Stimulated activated CD4-positive, alpha-beta T cell treated with anti-CD3 and anti-CD28 coated beads, TNF-alpha, amount 100 ng/mL, for 24 hours (primary cell): ENCODE results near the gene ZNF710.
"Not testable (repeated sequence)": the region's sequence is repeated elsewhere in the genome, so short reads cannot be mapped to it uniquely, and the experiment has no call there.

Experiments
- DNase-seq, 3 experiments: peaks; one replicate each; pipeline ENCODE4 v3.0.0-alpha.2; 2020; ENCODE audit warnings: low read depth in 3 of 3

ZNF710 gene

DNA sequence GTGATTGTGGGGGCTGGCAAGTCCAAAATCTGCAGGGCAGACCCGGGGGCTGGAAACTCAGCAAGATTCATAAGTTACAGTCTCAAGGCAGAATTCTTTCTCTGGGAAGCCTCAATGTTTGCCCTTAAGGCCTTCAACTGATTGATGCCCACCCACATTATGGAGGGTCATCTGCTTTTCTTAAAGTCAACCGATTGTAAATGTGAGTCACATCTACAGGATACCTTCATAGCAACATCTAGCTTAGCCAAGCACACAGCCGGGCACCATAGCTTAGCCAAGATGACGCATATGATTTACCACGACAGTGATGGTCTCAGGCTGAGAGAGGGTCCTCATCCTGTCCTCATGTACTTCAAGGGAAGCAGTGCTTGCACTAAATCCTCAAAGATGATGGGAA, 57.7 kb downstream of the ZNF710 start:
- DNase-seq, result no peak

DNA sequence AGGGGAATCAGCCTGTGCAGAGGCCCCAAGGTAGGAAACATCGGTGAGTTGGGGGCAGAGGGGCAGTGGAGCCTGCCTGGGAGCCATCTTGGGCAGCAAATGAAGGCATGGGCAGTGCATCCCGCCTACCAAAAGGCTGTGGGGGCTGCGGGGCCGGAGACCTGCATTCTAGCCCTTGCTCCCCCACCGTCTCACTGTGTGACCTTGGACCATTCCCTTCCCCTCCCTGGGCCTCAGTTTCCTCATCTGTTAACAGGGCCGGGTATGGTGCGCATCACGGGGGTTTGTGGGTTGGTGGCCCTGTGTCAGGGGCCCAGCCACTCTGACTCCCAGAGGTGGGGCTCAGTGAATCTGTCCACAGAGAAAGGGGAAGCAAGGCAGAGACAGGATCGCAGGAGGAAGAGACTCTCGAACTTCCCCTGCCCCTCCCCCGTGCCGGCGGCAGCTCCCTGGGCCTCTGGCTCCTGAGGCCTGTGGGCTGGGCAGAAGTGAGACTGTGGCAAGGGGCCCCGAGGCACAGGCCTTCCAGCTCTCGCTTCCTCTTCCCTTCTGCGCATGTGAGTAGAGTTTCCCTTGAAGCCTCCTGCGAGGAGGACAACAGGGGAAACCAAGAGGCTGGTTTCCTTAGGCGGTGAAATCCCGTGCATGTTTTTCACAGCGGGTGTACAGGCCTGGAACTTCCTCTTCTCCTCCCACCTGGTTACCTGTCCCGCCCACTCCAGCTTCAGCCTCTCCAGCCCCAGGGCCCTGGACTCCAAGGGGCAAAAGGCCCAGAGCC, 58.3 kb downstream of the ZNF710 start:
- DNase-seq, result peak; percentile 43 to 86 (median 57)

DNA sequence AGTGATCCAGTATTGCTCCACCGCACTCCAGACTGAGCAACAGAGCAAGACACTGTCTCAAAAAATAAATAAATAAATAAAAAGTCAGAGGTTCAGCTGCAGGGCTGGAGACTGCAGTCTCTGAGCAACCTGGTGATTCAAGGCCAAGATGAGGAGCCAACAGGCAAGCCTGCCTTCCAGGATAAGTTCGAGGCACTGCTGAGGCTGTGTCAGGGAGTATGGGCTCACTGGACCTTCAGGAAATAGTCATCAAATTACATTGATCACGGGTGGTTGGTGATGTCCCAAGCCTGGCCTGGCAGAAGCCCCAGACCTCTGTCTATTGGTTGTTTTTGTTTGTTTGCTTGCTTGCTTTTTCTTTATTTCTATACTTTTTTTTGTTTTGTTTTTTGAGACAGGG, 59.7 kb downstream of the ZNF710 start:
- no peak for DNase-seq

DNA sequence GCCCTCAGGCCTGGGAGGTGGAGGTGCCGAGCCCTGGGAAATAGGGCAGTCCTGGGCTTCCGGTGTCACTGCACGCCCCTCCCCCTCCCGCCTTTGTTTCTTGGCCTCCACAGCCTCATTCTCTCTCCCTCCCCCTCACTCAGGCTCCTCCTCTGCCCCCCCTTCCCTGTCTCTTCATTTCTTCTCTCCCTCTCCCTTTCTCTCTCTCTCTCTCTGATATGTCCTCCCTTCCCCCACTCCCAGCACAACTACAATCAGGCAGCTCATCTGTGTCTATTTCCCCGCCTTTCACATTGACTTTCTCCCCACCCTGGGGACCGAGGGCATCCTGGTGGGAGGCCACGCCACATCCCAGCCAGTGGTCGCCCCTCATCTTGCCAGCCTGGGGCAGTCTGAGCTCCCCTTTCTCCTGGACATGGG, 60.9 kb downstream of the ZNF710 start:
- DNase-seq, result peak in 2 of 3 experiments; percentile 10 to 55

DNA sequence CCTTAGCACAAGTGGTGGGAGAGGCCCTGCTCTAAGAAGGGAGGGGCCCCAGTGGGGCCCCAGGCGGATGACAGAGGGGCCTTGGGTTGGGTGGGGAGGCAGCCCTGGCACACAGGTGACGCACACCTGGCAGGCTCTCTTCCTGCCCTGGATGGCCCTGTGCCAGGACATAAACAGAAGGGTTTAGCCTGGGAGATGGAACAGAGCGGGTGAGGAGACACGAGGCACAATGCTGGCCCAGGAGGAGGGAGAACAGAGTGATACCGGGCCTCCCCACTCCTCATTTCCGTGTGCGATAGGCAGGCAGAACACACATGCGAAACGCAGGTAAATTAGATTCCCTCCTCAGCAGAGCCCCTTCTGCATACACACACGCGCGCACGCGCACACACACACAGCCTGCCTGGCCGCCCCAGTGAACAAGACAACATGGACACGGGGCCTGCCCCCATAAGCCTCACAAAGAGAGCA, 61.4 kb downstream of the ZNF710 start:
- DNase-seq, result no peak

DNA sequence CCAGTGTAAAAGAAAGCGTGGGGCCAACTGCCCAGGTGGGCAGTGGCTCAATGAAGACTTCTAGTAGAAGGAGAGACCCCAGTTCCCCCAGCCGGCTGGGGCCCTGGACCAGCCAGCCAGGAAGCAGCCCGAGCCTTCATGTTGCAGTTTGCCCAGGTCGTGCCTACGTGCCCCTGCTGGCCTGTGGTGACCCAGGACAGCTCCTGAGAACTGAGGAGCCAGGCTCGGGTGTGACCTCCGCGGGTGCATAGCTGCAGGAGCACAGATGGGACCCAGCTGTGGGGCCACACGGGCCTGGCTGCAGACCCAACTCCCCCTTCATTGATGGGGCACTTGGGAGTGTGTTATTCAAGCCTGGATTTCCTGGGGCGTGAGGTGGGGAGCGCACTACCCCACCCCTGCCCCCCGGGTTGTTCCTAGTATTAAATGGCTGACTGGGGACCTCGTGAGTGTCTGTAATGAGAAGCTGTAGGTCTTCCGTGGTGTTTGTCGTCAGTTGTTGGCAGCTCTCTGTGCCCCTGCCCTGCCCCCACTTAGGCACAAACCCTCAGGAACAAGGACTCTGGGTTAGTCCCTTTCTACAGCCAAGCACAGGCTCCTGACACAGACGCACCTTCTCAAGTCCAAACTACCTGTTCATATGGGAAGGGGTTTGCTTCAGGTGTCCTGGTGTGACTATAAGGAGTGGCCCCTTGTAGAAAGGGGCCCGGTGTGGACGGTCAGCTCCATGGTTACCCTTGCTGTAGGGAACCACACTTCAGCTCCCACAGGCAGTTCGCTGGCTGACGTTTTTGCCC, 62.0 kb downstream of the ZNF710 start:
- no peak for DNase-seq

DNA sequence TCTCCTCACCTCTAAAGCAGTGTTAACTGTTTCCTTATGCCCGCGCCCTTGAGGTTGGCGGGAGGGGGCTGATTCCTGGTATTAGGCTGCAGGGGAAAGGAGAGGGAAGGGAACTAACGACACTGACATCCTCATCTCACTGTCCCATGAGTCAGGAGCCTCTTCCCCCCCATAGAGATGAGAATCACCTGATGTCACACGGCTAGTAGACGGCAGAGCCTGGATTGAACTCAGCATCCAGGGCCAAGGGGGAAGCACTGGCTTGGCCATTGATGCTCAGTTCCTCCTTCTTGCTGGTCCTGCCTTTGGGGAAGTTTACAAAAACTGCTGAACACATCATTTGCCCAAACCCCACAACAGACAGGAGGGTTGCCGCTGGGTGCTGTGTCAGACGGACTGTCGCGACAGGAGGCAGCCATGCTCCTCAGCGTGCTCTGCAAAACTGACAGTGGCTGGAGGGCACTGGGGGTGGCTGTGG, 62.7 kb downstream of the ZNF710 start:
- DNase-seq, result no peak

DNA sequence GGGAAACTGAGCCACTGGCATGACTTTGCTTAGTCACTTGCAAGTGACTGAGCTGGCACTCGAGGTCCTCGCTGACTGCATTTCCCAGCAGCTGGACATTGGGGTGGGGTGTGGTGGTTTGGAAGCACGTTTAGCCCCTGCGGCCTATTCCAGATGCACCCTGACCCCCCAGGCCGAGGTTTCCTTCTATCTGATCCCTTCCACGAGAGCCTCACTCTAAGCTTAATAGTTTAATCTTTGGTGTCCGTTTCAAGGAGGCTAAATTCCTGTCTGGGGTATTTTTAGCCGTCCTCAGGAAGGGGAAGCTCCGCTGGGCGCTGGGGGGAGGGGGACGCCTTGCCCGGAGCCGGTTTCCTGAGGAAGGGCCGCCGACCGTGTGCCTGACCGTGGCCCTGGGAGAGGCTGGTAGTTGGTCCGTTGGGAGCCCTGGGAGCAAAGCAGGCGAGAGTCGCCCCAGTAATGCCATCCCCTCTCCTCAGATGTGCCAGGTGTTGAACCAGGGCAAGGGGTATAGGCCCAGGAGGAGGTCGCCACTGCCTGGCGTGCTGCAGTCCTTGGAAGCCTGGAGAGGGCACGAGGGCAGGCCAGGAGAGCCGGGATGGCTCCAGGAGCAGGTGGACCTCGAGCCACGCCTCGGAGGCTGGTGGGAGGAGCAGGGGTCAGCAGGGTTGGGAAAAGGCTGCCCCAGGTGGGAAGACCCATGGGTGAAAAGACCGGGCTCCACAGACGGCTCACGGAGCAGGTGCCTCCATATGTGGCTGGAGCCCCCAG, 64.0 kb downstream of the ZNF710 start:
- no peak for DNase-seq

DNA sequence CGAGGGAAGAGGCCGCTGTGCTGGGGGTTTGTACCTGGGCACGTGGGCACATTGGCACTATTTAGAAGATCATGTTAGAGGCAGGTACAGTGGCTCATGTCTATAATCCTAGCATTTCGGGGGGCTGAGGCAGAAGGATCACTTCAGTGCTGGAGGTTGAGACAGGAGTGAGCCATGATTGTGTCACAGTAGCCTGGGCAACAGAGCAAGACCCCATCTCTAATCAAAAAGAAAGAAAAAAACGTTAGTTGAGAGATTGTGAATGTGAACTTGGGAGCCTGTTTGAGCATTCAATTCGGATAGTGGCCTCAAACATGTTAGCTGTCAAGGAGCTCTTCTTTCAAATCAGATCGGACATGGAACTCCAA, 64.5 kb downstream of the ZNF710 start:
- no peak for DNase-seq

DNA sequence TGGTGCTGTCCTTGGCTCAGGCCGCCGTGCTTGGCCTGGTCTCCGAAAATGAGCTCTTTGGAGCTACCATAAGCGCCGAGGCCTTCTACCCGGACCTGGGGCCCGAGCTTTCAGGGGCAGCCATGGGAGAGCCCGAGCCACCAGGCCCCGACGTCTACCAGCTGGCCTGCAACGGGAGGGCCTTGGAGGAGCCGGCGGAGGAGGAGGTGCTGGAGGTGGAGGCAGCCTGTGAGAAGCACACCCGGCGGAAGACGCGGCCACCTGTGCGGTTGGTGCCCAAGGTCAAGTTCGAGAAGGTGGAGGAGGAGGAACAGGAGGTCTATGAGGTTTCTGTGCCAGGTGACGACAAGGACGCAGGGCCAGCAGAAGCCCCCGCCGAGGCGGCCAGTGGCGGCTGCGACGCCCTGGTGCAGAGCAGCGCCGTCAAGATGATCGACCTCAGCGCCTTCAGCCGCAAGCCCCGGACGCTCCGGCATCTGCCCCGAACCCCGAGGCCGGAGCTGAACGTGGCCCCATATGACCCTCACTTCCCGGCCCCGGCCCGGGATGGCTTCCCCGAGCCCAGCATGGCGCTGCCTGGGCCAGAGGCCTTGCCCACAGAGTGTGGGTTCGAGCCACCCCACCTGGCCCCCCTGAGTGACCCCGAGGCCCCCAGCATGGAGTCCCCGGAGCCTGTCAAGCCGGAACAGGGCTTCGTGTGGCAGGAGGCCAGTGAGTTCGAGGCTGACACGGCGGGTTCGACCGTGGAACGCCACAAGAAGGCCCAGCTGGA, 66.2 kb downstream of the ZNF710 start:
- no peak for DNase-seq

DNA sequence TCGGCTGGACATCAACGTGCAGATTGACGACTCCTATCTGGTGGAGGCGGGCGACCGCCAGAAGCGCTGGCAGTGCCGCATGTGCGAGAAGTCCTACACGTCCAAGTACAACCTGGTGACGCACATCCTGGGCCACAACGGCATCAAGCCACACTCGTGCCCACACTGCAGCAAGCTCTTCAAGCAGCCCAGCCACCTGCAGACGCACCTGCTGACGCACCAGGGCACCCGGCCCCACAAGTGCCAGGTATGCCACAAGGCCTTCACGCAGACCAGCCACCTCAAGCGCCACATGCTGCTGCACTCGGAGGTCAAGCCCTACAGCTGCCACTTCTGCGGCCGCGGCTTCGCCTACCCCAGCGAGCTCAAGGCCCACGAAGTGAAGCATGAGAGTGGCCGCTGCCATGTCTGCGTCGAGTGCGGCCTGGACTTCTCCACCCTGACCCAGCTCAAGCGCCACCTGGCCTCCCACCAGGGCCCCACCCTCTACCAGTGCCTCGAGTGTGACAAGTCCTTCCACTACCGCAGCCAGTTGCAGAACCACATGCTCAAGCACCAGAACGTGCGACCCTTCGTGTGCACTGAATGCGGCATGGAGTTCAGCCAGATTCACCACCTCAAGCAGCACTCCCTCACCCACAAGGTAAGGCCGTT, 67.0 kb downstream of the ZNF710 start:
- no peak for DNase-seq

DNA sequence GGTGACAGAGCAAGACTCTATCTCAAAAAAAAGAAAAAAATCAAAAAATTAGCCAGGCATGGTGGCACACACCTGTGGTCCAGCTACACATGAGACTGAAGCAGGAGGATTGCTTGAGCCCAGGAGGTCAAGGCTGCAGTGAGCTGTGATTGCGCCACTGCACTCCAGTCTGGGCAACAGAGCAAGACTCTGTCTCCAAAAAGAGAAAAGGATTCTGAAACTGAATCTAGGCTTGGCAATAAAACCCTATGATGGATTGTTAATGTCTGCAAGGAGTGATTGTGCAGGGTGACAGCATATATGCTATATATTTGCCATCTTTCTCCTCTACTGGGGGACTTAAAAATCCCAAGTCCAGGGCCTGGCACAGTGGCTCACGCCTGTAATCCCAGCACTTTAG, 69.5 kb downstream of the ZNF710 start:
- DNase-seq, result not testable (repeated sequence)

DNA sequence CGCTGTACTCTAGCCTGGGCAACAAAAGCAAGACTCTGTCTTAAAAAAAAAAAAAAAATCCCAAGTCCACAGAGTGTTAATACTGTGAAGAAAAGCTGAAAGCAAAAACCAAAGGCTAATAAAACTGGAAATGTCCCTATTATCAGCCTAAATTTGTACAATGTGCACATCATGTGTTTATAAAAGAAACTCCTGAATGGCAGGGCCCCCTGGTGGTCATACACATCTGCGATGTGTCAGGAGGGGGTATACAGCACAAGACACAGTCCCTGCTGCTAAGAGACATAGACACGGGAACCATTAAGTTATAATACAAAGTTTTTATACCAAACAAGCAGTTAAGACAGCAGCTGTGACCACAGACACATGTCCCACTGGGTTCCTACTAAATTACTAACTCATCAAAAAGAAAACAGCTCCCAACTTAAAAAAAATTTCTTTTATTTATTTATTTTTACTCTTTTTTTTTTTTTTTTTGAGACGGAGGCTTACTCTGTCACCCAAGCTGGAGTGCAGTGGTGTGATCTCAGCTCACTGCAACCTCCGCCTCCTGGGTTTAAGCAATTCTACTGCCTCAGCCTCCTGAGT, 70.2 kb downstream of the ZNF710 start:
- DNase-seq, result peak; percentile 46 to 75 (median 72)

DNA sequence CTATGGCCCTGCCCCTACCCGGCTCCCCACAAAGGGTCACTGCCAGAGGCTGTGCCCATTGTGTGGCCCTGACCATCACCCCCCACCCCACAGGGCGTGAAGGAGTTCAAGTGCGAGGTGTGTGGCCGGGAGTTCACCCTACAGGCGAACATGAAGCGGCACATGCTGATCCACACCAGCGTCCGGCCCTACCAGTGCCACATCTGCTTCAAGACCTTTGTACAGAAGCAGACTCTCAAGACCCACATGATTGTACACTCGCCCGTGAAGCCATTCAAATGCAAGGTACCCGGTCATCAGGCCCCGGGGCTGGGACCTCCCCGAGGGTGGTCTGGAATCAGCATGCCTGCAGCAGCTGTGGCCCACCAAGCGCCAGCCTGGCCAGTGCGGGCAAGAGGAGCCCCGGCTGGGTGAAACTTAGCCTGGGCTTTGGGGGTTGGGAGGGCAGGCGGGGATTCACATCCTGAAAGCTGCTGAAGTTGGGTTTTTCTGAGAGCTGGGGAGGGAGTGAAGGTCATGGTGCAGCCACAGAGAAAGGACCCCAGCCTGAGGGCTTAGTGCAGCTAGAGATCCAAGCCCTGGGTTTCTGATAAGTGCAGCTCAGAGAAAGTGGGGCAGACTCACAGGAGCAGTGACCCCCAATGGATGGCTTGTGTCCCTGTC, 72.0 kb downstream of the ZNF710 start:
- DNase-seq, result no peak

DNA sequence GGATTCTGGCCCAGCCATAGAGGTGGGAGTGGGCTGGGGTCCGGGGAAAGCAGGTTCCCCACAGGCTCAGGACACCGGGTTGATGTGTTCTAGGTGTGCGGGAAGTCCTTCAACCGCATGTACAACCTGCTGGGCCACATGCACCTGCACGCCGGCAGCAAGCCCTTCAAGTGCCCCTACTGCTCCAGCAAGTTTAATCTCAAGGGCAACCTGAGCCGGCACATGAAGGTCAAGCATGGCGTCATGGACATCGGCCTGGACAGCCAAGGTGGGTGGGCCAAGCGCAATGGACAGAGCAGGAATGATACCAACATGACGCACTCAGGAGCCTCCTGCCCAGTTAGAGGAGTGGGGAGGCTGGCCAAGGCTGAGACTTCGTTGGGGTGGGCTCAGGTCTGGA, 72.9 kb downstream of the ZNF710 start:
- no peak for DNase-seq

DNA sequence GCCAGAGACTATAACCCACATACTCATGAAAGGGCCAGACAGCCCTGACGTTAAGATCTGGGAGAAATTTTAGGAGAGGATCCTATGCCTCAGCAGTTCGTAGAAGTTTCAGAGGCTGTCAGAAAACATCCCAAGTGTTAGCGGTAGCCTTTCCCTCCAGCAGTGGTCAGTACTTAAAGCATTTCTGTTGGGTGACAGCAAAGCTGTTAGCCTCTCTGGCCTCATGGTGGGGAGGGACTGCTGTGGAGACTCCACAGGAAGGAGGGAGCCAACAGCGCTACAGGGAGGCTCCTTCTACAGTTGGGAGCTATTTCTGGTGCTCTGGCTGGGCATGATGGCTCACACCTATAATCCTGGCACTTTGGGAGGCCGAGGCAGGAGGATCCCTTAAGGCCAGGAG, 73.8 kb downstream of the ZNF710 start:
- DNase-seq, result no peak

DNA sequence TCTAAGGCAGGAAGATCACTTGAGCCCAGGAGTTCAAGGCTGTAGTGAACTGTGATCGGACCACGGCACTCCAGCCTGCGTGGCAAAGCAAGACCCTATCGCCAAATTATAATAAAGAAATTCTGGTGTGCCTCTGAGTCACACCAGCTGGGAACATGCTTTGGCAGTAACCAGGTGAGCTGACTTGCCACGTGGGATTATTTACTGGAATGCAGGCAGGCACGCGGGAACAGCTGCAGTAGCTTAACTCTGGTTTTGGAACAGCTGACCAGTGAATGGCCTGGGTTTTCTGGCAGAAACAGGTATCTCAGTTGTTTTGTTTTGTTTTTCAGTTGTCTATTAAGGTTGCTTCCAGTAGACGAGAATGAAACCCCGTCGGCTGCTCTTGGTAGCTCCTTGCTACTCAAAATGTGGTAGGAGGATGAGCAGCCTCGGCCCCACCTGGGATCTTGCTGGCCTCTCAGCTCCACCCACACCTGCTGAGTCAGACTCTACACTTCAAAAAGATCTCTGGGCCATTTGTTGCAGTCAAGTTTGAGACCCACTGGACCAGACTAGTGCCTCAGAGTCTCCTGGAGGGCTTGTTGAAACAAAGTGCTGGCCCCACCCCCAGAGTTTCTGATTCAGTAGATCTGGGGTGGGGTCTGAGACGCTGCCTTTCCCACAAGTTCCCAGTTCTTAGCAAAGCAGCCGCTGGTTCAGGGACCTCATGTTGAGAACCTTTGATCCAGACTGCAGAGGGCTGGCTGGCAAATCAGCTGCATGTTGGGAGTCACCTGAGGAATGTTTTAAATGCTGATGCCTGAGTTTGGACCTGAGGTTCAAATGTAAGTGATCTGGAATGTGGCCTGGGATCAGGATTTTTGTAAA, 74.5 kb downstream of the ZNF710 start:
- DNase-seq, result peak in 1 of 3 experiments; percentile 46

DNA sequence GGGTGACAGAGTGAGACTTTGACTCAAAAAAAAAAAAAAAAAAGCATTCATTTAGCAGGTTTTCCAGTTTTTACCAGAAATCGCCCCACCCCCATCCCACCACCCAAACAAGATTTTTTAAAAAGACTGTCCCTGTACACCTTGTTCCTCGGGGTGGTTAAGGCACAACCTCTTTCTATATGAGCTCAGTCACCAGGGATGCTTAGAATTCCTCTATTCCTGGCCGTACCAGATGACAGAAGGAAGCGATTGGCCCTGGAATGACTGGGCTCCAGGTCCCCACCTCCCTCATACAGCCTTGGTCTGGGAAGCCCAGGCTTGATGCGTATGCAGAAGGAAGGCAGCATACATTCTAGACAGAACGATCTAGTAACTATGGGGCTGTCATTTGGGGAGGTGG, 75.6 kb downstream of the ZNF710 start:
- DNase-seq, result no peak

DNA sequence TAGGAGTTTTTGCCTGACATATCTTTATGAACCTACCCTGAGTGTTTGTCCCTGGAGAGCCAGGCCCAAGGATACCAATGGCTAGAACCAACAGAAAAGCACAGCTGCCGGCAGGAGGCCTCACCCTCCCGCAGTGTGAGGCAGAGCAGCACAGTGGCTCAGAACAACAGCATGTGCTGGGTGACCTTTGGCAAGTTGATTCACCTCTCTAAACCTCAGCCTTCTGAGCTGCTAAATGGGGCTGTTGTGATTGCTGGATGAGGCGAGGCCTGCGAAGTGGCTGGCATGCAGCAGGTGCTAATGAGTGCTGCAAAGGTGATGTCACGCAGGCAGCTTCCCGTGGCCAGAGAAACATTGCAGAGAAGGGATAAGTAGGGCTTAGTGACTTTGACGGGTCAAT, 77.8 kb downstream of the ZNF710 start:
- DNase-seq, result no peak
